BLaER1 treated with 17β-estradiol and CSF1 and Interleukin-3, amounts not matched to agents 10 nM and 100 nM (cell line): ENCODE data around the gene SIAH3.

Experiments used
- H3K27ac ChIP-seq, 11 experiments: shearing (Covaris generic); formaldehyde crosslinking; 2 replicates each; pipeline ENCODE4 v1.8.1; 2022
- H3K27me3 ChIP-seq, 11 experiments: shearing (Covaris generic); formaldehyde crosslinking; 2 replicates each; pipeline ENCODE4 v1.8.1; 2022
- H3K36me3 ChIP-seq, 11 experiments: shearing (Covaris generic); formaldehyde crosslinking; 2 replicates each; pipeline ENCODE4 v1.8.1; 2022
- H3K4me1 ChIP-seq, 10 experiments: shearing (Covaris generic); formaldehyde crosslinking; 2 replicates each; pipeline ENCODE4 v1.8.1; 2022
- H3K4me2 ChIP-seq, 11 experiments: shearing (Covaris generic); formaldehyde crosslinking; 2 replicates each; pipeline ENCODE4 v1.8.1; 2022
- H3K4me3 ChIP-seq, 10 experiments: shearing (Covaris generic); formaldehyde crosslinking; 2 replicates each; pipeline ENCODE4 v1.8.1; 2022
- H3K9ac ChIP-seq, 11 experiments: shearing (Covaris generic); formaldehyde crosslinking; 2 replicates each; pipeline ENCODE4 v1.8.1; 2022
- H3K9me3 ChIP-seq, 11 experiments: shearing (Covaris generic); formaldehyde crosslinking; replicated peaks in 1 of 11; 2 replicates each; pipeline ENCODE4 v1.8.1; 2022
- H4K20me1 ChIP-seq, 11 experiments: shearing (Covaris generic); formaldehyde crosslinking; 2 replicates each; pipeline ENCODE4 v1.8.1; 2022
- Cebpa-rat ChIP-seq, 11 experiments: shearing (Covaris generic); IDR thresholded peaks; 2 replicates each; pipeline ENCODE4 v1.8.1; 2022

SIAH3 gene

GRCh38 chr13:45817833-45818232, 33.7 kb downstream of the SIAH3 start:
- TF ChIP-seq Cebpa-rat (IDR thresholded peaks at IDR 0.05) = no peak
- Histone ChIP-seq H3K4me3 (no peak overlapping the region), H3K9me3 (peaks cover 0 to 8% (median 2%) of the 10 kb centered on the region in 11 experiments; a peak in 5 of 22 replicates), H4K20me1 (no peaks in the 10 kb centered on the region), H3K4me1 (peaks cover 0 to 13% (median 2%) of the 10 kb centered on the region in 10 experiments; a peak in 9 of 20 replicates), H3K4me2 (no peak overlapping the region), H3K27me3 (no peaks in the 10 kb centered on the region), H3K9ac (no peak overlapping the region), H3K27ac (no peak overlapping the region), H3K36me3 (no peaks in the 10 kb centered on the region)

DNA sequence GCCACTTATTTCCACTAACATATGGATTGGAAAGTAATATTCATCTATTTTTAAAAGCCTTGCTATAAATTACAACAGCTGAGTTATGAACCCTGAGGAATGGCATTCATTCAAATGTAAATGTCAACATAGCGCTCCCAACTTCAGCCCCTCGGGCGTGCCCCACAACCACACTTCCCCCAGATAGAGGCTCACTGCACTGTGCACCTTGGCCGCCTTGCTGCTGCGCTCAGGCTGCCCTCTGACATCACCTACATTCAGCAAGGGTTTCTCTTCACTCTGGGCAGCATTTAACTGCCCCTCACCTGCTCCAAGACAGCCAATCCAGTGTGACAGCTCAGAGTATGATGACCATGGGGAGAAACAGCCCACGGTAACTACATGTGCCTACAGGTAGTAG, 35.1 kb downstream of the SIAH3 start:
- Histone ChIP-seq H3K9ac (no peak overlapping the region), H3K27ac (no peak overlapping the region), H4K20me1 (no peaks in the 10 kb centered on the region), H3K4me1 (peaks cover 0 to 9% (median 0%) of the 10 kb centered on the region in 10 experiments; a peak in 2 of 20 replicates), H3K9me3 (peaks cover 0 to 8% (median 2%) of the 10 kb centered on the region in 11 experiments; a peak in 5 of 22 replicates), H3K4me3 (no peak overlapping the region), H3K36me3 (no peaks in the 10 kb centered on the region), H3K4me2 (no peak overlapping the region), H3K27me3 (no peaks in the 10 kb centered on the region)
- TF ChIP-seq Cebpa-rat (IDR thresholded peaks at IDR 0.05) = no peak

GRCh38 chr13:45812695-45813372, 38.7 kb downstream of the SIAH3 start:
- no peaks in the 10 kb centered on the region for H3K27me3 ChIP-seq
- TF ChIP-seq Cebpa-rat (IDR thresholded peaks at IDR 0.05) = no peak
- no peaks in the 10 kb centered on the region for H3K36me3 ChIP-seq
- H3K4me3 ChIP-seq = no peak overlapping the region
- H3K9ac ChIP-seq = no peak overlapping the region
- H3K4me1 ChIP-seq = no peaks in the 10 kb centered on the region
- H3K27ac ChIP-seq = no peak overlapping the region
- H3K9me3 ChIP-seq = no peaks in the 10 kb centered on the region
- H4K20me1 ChIP-seq = no peaks in the 10 kb centered on the region
- H3K4me2 ChIP-seq = no peak overlapping the region

DNA sequence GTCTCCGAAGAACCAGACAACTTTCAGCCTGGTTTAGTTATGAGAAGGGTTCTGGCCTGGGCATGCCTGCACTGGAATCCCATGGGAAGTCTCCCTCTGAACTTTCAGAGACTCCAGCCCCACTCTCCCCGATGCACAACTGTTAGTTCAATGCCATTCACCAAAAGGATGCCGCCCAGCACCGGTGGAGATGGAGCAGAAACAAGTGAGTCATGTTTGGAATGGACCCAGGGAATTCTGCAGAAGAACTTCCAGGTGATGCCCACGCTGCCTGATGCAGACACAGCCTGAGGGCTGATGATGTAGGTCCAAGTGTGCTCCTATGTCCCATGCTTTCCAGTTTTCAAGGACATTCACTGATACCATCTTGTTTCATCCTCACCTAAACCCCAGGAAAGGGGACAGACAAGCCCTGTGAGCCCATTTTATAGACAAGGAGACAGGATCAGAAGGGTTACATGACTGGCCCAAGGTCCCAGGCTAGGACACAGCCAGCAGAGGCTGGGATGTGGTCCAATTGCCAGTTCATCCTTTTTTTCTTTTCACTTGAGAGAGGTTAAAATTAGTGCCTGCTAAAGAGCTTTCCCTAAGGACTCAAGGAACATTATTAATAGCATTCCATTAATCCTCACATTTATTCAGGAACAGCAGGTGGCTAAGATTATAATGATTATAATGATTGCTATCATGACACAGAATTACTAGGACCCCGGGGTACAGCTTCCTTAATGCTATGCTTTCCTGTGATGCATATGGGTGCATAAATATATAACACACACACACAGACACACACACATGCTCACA, 39.5 kb downstream of the SIAH3 start:
- H3K9ac ChIP-seq = no peak overlapping the region
- no peaks in the 10 kb centered on the region for H4K20me1 ChIP-seq
- no peaks in the 10 kb centered on the region for H3K27me3 ChIP-seq
- TF ChIP-seq Cebpa-rat (IDR thresholded peaks at IDR 0.05) = no peak
- H3K36me3 ChIP-seq = no peaks in the 10 kb centered on the region
- no peak overlapping the region for H3K4me3 ChIP-seq
- H3K27ac ChIP-seq = no peak overlapping the region
- no peaks in the 10 kb centered on the region for H3K4me1 ChIP-seq
- H3K9me3 ChIP-seq = no peaks in the 10 kb centered on the region
- no peak overlapping the region for H3K4me2 ChIP-seq

- Histone ChIP-seq H4K20me1 (no peaks in the 10 kb centered on the region), H3K4me2 (no peak overlapping the region; a peak in 1 of 22 replicates), H3K4me3 (no peak overlapping the region), H3K27me3 (no peaks in the 10 kb centered on the region), H3K4me1 (no peaks in the 10 kb centered on the region), H3K9me3 (peaks cover 0 to 6% (median 0%) of the 10 kb centered on the region in 11 experiments; a peak in 3 of 22 replicates), H3K36me3 (no peaks in the 10 kb centered on the region), H3K27ac (no peak overlapping the region), H3K9ac (0 out of 22 replicates have a peak overlapping the region, but pooled peaks of 1 of the 11 experiments have one; percentile 29)
- TF ChIP-seq Cebpa-rat (IDR thresholded peaks at IDR 0.05) = no peak
Observed at GRCh38 chr13:45809801-45810394, 41.7 kb downstream of the SIAH3 start.

DNA sequence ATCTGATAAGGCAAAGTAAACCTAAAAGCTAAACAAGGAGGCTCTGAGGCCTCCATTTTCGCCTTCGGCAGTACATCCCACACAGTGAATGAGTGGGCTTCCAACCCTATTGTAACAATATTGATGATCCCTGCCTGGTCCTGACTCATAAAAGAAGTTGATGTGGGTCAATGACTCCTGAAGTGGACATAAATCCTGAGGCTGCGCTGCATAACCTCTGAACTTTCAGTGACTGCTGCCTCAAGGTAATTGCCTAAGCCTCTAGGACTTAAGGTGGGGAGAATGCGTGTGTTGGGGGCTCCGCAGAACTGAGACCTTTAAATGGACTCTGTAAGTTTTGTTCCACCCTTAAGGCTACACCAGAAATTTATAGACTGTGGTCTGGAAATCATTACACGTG, 42.6 kb downstream of the SIAH3 start:
- peaks cover 0 to 8% (median 0%) of the 10 kb centered on the region in 11 experiments; a peak in 3 of 22 replicates for H3K9me3 ChIP-seq
- TF ChIP-seq Cebpa-rat (IDR thresholded peaks at IDR 0.05) = no peak
- H3K4me2 ChIP-seq = no peak overlapping the region
- no peak overlapping the region for H3K27ac ChIP-seq
- no peak overlapping the region for H3K9ac ChIP-seq
- no peaks in the 10 kb centered on the region for H4K20me1 ChIP-seq
- H3K4me3 ChIP-seq = no peak overlapping the region
- H3K36me3 ChIP-seq = no peaks in the 10 kb centered on the region
- H3K4me1 ChIP-seq = no peaks in the 10 kb centered on the region
- no peaks in the 10 kb centered on the region for H3K27me3 ChIP-seq

GRCh38 chr13:45807520-45808099, 43.9 kb downstream of the SIAH3 start:
- no peaks in the 10 kb centered on the region for H3K4me1 ChIP-seq
- H4K20me1 ChIP-seq = no peaks in the 10 kb centered on the region
- H3K27me3 ChIP-seq = no peaks in the 10 kb centered on the region
- TF ChIP-seq Cebpa-rat (IDR thresholded peaks at IDR 0.05) = no peak
- H3K9me3 ChIP-seq = peaks cover 0 to 8% (median 0%) of the 10 kb centered on the region in 11 experiments; a peak in 3 of 22 replicates
- no peaks in the 10 kb centered on the region for H3K36me3 ChIP-seq
- no peak overlapping the region for H3K4me3 ChIP-seq
- H3K4me2 ChIP-seq = no peak overlapping the region
- no peak overlapping the region for H3K27ac ChIP-seq
- no peak overlapping the region for H3K9ac ChIP-seq

GRCh38 chr13:45800485-45800884, 51.1 kb downstream of the SIAH3 start:
- no peak overlapping the region for H3K27ac ChIP-seq
- peaks cover 0 to 8% (median 0%) of the 10 kb centered on the region in 11 experiments; a peak in 4 of 22 replicates for H3K9me3 ChIP-seq
- TF ChIP-seq Cebpa-rat (IDR thresholded peaks at IDR 0.05) = no peak
- H3K9ac ChIP-seq = no peak overlapping the region
- H3K4me2 ChIP-seq = no peak overlapping the region
- H3K4me3 ChIP-seq = no peak overlapping the region
- H3K36me3 ChIP-seq = no peaks in the 10 kb centered on the region
- H3K4me1 ChIP-seq = no peaks in the 10 kb centered on the region
- no peaks in the 10 kb centered on the region for H4K20me1 ChIP-seq
- H3K27me3 ChIP-seq = no peaks in the 10 kb centered on the region

DNA sequence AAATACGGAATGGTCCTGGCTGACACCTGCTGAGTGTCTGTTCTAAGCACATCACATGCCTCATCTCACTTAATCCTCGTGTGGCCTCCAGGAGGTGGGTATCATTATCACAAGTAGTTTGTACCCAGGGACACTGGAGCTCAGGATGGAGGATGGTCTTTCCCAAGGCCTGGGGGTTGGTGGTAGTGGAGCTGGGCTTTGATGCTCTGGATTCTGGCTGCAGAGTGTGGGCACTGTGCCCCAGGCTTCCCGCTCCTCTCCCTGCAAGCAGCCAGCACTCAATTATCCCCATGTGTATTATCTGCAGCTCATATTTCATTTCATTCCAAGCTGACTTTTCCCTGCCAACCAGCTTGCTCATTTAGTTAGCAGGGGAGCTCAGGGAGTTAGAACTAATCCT, 52.1 kb downstream of the SIAH3 start:
- Histone ChIP-seq H3K27ac (no peak overlapping the region), H3K4me2 (no peak overlapping the region), H3K9ac (no peak overlapping the region), H3K4me3 (no peak overlapping the region), H3K4me1 (no peaks in the 10 kb centered on the region), H3K36me3 (no peaks in the 10 kb centered on the region), H4K20me1 (no peaks in the 10 kb centered on the region), H3K9me3 (peaks cover 2 to 7% (median 2%) of the 10 kb centered on the region in 11 experiments; a peak in 15 of 22 replicates), H3K27me3 (no peaks in the 10 kb centered on the region)
- TF ChIP-seq Cebpa-rat (IDR thresholded peaks at IDR 0.05) = no peak
